ENCODE results near the gene TCOF1.

Gene TCOF1

DNA sequence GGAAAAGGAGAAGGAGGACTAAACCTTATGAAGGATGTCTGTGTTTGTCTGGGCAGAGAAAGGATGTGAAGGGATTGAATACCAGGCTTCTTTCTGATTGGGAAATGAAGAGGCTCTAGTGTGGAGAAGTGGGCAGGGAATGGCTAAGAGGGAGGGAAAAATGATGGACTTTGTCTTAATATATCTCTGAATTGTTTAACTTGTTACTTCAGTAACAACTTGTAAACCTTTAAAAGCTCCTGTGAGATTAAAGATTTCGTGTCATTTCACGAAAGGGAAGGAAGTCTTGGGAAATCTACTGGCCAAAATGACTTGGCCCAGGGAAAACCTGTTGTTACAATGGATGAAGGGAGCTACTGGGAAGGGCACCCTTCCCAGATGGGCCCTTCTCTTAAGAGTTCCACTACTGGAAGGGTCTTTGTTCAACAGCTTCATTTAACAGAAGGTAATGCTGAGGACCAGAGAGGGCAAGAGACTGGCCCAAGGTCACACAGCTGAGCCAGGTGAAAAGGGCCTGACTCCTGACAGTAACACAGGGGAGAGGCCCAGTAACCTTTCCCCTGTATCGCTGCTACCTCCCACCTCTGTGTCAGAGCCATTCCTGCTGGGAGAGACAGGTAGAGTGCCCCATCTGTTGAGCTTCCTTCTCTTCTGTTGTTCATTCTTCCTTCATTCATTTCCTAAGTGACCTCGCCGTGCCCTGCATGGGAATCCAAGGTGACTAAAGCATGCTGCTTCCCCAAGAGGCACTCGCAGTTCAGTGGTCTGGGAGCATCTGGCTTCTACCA is 5.1 kb upstream of the TCOF1 start:
- Mint-ChIP-seq H3K27me3 (peaks cover 27% of the 10 kb centered on the region), H3K4me1 (peaks cover 23% of the 10 kb centered on the region), H3K36me3 (no peaks in the 10 kb centered on the region), H3K9me3 (no peaks in the 10 kb centered on the region), H3K27ac (no peak overlapping the region), H3K4me3 (no peak overlapping the region)
- CTCF ChIA-PET = no interaction called here
- no peak for DNase-seq

DNA sequence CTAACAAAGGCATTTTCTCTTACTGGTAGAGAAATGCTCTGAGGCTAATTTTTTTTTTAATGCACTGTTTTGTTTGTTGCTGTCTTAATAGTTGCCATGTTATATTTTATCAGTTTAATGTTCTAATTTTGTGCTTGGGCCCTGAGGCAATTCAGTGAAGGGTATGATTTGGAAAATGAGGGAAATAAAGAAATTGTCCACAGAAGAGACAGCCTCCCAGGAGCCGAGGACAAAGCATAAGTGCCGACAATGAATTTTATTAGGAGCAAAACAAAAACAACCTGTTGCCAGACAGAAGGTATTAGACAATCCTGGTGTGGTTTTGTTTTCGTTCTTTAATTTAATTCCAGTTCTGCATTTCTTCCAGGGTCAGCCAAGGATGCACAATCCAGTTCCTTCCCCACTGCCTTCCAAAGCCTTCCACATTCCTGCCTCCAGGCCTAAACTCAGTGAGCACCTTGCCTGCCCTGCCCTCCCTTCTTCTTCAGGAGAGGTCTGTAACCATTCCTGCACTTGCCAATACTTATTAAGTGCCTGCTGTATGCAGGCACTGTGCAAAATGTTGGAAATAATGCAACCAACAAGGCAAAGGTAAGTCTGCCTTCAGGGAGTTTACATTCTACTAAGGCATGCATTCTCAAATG is 4.3 kb upstream of the TCOF1 start:
- Mint-ChIP-seq H3K4me1 (peaks cover 24% of the 10 kb centered on the region), H3K27ac (no peak overlapping the region), H3K27me3 (peaks cover 27% of the 10 kb centered on the region), H3K9me3 (no peaks in the 10 kb centered on the region), H3K4me3 (no peak overlapping the region), H3K36me3 (no peaks in the 10 kb centered on the region)
- no peak for DNase-seq
- CTCF ChIA-PET = no interaction called here

DNA sequence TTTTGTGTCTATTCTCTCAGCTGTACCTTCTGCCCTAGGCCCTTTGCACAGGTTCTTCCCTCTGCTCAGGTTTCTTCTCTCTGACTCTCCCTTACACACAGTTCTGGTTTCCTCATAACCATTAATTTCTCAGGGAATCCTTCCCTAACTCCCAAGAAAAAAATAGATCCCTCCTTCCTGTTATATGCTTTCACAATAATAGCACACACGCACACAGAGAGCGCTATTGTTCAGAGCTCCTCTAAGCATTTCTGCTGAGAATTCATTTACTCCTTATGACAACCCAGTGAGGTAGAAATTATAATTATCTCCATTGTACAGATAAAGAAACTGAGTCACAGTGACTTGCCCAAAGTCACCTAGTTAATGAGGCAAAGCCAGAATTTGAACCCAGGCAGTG is 1.7 kb upstream of the TCOF1 start:
- H3K36me3 Mint-ChIP-seq = peaks cover 12% of the 10 kb centered on the region
- CTCF ChIA-PET = no interaction called here
- DNase-seq = no peak
- H3K27me3 Mint-ChIP-seq = peaks cover 27% of the 10 kb centered on the region
- no peak overlapping the region for H3K27ac Mint-ChIP-seq
- no peak overlapping the region for H3K4me3 Mint-ChIP-seq
- H3K4me1 Mint-ChIP-seq = peaks cover 39% of the 10 kb centered on the region
- H3K9me3 Mint-ChIP-seq = no peaks in the 10 kb centered on the region

DNA sequence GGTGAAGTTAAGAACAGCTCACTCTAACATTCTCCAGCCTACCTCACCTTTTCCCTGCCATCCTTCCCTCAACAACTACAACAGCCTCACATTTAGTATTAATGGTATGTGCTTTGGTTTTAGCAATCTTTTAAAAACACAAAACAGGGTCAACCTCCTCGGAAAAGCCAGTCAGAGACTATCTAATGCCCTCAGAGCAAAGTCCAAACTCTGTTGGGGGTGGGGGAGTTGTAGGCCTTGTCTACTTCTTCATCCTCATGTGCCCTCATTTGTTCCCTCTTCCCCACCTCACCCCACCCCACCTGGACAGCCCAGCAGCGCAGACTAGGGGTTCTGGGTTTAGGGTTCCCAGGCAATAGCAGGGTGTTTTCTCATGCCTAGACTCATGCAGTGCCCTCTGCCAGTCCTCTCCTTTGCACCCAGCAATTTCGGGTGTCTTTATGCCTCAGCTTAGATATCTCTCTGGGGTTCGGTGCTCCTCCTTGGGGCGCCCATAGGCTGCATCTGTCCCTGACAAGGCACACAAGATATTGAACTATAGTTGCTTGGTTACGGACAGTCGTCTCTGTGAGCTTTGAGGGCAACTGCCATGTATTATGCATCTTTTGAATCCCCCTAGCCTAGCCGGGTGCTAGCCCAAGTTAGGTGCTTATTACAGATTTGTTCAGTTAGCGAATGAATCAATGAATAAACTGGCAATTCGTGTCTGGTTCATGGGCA is 762 bp upstream of the TCOF1 start:
- DNase-seq = no peak
- peaks cover 32% of the 10 kb centered on the region for H3K4me1 Mint-ChIP-seq
- H3K27ac Mint-ChIP-seq = peak overlapping the region; percentile 81
- no peaks in the 10 kb centered on the region for H3K9me3 Mint-ChIP-seq
- H3K36me3 Mint-ChIP-seq = peaks cover 21% of the 10 kb centered on the region
- peaks cover 27% of the 10 kb centered on the region for H3K27me3 Mint-ChIP-seq
- CTCF ChIA-PET = no interaction called here
- H3K4me3 Mint-ChIP-seq = peak overlapping the region; percentile 84

DNA sequence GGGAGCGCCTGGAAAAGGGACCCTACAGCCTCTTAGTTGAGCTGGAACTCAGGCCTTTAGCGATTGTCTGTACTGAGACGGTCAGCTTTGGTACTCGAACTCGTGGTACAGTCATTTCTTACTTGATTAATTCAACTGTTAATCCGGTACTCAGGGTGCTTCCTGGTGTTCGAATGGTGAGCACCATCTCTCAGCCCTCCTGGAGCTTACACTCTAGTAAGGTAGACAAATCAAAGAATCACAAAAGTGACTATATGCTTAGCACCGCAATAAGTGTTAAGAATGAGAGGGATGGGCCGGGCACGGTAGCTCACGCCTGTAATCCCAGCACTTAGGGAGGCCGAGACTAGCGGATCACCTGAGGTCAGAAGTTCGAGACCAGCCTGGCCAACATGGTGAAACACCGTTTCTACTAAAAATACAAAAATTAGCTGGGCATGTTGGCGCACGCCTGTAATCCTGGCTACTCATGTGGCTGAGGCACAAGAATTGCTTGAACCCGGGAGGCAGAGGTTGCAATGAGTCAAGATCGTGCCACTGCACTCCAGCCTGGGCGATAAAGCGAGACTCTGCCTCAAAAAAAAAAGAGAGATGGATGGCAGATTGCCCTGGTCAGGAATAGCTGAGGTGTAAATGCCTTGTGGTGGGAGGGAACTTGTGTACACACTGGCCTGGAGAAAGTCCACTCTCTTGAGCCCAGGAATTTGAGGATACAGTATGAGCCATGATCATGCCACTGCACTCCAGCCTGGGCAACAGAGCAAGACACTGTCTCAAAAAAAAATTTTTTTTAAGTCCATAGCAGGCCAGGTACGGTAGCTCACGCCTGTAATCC is 981 bp downstream of the TCOF1 start:
- CTCF ChIA-PET = no interaction called here
- H3K4me1 Mint-ChIP-seq = peaks cover 41% of the 10 kb centered on the region

DNA sequence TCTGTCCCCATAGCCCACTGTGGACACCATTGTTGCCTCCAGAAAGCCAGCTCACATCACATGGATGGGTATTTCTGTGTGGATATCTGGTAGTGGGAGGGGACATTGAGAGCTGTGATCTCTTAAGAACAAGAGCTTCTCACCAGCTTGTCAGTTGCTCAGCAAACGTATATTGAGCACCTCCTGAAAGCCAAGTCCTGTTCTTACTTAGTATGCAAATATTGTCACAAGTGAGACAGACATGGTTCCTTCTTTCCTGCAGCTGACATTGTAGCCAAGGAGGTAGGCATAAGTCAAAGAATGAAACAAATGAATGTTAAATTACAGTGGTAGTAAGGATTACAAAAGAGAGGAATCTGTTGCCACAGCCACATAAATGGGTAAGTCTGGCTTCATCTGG is 3.8 kb downstream of the TCOF1 start:
- no peak for DNase-seq
- no peak overlapping the region for H3K27ac Mint-ChIP-seq
- peaks cover 40% of the 10 kb centered on the region for H3K4me1 Mint-ChIP-seq
- CTCF ChIA-PET = interaction anchor here (3.7 kb wide), 1 partner anchor 11 kb away, joined by 17 read pairs; no protein-coding TSS in a partner anchor
- no peaks in the 10 kb centered on the region for H3K27me3 Mint-ChIP-seq
- no peaks in the 10 kb centered on the region for H3K9me3 Mint-ChIP-seq
- H3K36me3 Mint-ChIP-seq = peaks cover 39% of the 10 kb centered on the region
- H3K4me3 Mint-ChIP-seq = no peak overlapping the region

More for the DNA sequence above, 981 bp downstream of the TCOF1 start:
- H3K27me3 Mint-ChIP-seq = peaks cover 18% of the 10 kb centered on the region
- H3K4me3 Mint-ChIP-seq = peak overlapping the region; percentile 84
- no peaks in the 10 kb centered on the region for H3K9me3 Mint-ChIP-seq
- DNase-seq = no peak
- H3K36me3 Mint-ChIP-seq = peaks cover 28% of the 10 kb centered on the region
- peak overlapping the region; percentile 86 for H3K27ac Mint-ChIP-seq

DNA sequence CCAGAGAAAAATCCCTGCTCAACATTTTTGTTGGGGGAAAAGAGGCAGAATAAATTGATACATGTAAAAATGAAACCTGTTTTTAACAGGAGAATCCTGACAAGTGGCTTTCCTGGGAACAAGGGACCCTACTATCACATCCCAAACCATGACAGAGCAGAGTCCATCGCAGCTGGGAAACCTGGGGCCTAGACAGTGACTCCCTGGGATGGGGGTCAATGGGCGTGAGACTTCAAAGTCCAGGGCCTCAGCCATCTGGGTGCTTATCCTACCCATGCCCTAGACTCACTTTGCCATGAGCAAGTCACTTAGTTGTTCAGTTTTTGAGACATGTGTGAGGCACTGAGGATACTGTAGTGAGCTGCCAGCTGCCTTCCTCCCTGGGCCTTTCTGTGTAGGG is 5.7 kb downstream of the TCOF1 start:
- CTCF ChIA-PET = interaction anchor here (1.1 to 3.7 kb wide), 2 partner anchors 10 to 13 kb away, joined by 3 to 17 read pairs; no protein-coding TSS in a partner anchor
- H3K4me1 Mint-ChIP-seq = peaks cover 31% of the 10 kb centered on the region
- H3K27me3 Mint-ChIP-seq = no peaks in the 10 kb centered on the region
- H3K4me3 Mint-ChIP-seq = no peak overlapping the region
- no peak overlapping the region for H3K27ac Mint-ChIP-seq
- H3K9me3 Mint-ChIP-seq = no peaks in the 10 kb centered on the region
- peaks cover 39% of the 10 kb centered on the region for H3K36me3 Mint-ChIP-seq
- no peak for DNase-seq

DNA sequence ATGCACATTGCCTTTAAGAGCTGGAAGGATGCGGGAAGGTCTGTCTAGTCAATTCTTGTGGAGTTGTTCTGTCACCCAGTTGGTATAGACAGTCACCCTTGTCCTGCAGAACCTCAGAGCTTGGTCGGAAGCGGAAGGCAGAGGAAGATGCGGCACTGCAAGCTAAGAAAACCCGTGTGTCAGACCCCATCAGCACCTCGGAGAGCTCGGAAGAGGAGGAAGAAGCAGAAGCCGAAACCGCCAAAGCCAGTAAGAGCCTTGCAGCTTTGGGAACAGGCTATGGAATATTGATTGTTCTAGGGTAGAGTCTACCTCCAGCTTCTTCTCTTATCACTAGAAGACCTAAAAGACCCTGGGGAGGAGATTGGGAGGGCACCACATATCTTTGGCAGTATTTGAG is 6.5 kb downstream of the TCOF1 start:
- CTCF ChIA-PET = interaction anchor here (1.1 to 3.7 kb wide), 2 partner anchors 9 to 13 kb away, joined by 3 to 17 read pairs; no protein-coding TSS in a partner anchor
- Mint-ChIP-seq H3K27ac (no peak overlapping the region), H3K27me3 (no peaks in the 10 kb centered on the region), H3K4me3 (no peak overlapping the region), H3K36me3 (peaks cover 38% of the 10 kb centered on the region), H3K4me1 (peaks cover 24% of the 10 kb centered on the region), H3K9me3 (no peaks in the 10 kb centered on the region)
- no peak for DNase-seq

DNA sequence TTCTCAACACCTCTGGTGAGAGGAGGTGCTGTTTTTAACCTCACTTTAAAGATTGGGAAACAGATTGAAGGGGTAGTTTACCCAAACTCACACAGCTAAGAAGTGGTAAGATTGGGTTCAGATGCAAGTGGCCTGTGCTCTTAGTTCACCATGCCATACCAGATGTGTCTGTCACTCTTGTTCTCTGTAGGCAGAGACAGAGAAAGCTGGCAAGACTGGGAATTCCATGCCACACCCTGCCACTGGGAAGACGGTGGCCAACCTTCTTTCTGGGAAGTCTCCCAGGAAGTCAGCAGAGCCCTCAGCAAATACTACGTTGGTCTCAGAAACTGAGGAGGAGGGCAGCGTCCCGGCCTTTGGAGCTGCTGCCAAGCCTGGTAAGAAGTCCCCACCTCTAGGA is 11.0 kb downstream of the TCOF1 start:
- no peak overlapping the region for H3K4me3 Mint-ChIP-seq
- no peaks in the 10 kb centered on the region for H3K4me1 Mint-ChIP-seq
- H3K27ac Mint-ChIP-seq = no peak overlapping the region
- peaks cover 45% of the 10 kb centered on the region for H3K36me3 Mint-ChIP-seq
- CTCF ChIA-PET = interaction anchor here (0.7 kb wide), 1 partner anchor 42 kb away, joined by 3 read pairs; no protein-coding TSS in a partner anchor
- H3K27me3 Mint-ChIP-seq = no peaks in the 10 kb centered on the region
- no peaks in the 10 kb centered on the region for H3K9me3 Mint-ChIP-seq
- no peak for DNase-seq

- peaks cover 52% of the 10 kb centered on the region for H3K36me3 Mint-ChIP-seq
- CTCF ChIA-PET = interaction anchor here (1.2 kb wide), 1 partner anchor 9 kb away, joined by 3 read pairs; no protein-coding TSS in a partner anchor
- no peaks in the 10 kb centered on the region for H3K27me3 Mint-ChIP-seq
Measured at GRCh38 chr5:150372639-150373038, 15.1 kb downstream of the TCOF1 start.

DNA sequence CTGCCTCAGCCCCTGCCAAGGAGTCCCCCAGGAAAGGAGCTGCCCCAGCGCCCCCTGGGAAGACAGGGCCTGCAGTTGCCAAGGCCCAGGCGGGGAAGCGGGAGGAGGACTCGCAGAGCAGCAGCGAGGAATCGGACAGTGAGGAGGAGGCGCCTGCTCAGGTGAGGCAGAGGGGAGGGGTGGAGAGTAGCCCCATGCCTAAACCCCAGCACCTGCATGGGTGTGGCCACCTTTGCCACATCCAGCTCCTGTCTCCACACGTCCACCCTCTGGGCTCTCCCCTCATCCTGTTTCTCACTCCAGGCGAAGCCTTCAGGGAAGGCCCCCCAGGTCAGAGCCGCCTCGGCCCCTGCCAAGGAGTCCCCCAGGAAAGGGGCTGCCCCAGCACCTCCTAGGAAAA is 17.2 kb downstream of the TCOF1 start:
- H3K36me3 Mint-ChIP-seq = peaks cover 65% of the 10 kb centered on the region
- CTCF ChIA-PET = no interaction called here

More at GRCh38 chr5:150372639-150373038, 15.1 kb downstream of the TCOF1 start:
- no peaks in the 10 kb centered on the region for H3K4me1 Mint-ChIP-seq
- no peak overlapping the region for H3K4me3 Mint-ChIP-seq
- no peaks in the 10 kb centered on the region for H3K9me3 Mint-ChIP-seq
- H3K27ac Mint-ChIP-seq = peak overlapping the region; percentile 64
- no peak for DNase-seq

GRCh38 chr5:150376799-150377771 is 19.6 kb downstream of the TCOF1 start:
- H3K4me3 Mint-ChIP-seq = no peak overlapping the region
- CTCF ChIA-PET = no interaction called here
- peaks cover 63% of the 10 kb centered on the region for H3K36me3 Mint-ChIP-seq

More for the DNA sequence above, 17.2 kb downstream of the TCOF1 start:
- no peak for DNase-seq
- Mint-ChIP-seq H3K4me3 (no peak overlapping the region), H3K4me1 (no peaks in the 10 kb centered on the region), H3K27me3 (no peaks in the 10 kb centered on the region), H3K9me3 (no peaks in the 10 kb centered on the region), H3K27ac (no peak overlapping the region)

More at GRCh38 chr5:150376799-150377771, 19.6 kb downstream of the TCOF1 start:
- no peaks in the 10 kb centered on the region for H3K9me3 Mint-ChIP-seq
- H3K27ac Mint-ChIP-seq = peak overlapping the region; percentile 59
- H3K27me3 Mint-ChIP-seq = no peaks in the 10 kb centered on the region
- DNase-seq = no peak
- H3K4me1 Mint-ChIP-seq = no peaks in the 10 kb centered on the region

Data from activated naive CD4-positive, alpha-beta T cell treated with anti-CD3 and anti-CD28 coated beads, Interleukin-2, amount 10 ng/mL, durations not matched to agents 7 days and 5 days (primary cell).